G401 (cell line): ENCODE measurements around the gene SORL1-AS1.
"Not testable (repeated sequence)": the region's sequence is repeated elsewhere in the genome, so short reads cannot be mapped to it uniquely, and the experiment has no call there.

Experiments
- DNase-seq: peaks from one replicate; pipeline ENCODE4 v3.0.0-alpha.2; 2015; ENCODE audit warnings: low spot score
- in situ Hi-C: cut with HindIII; loops from 2 replicates; pipeline ENCODE4 v1.10.0; 2016; ENCODE audit warnings: low sequenced_read_pairs, mixed read lengths

Gene SORL1-AS1

GRCh38 chr11:121452609-121453150 lies at the start of gene SORL1-AS1:
Gene SORL1-AS1 (minus strand): TSS chr11:121452967.
- DNase-seq: peak; percentile 56
- in situ Hi-C loops: no loop called here

GRCh38 chr11:121500717-121501116 lies 48.0 kb upstream of the SORL1-AS1 start:
- no peak for DNase-seq
- in situ Hi-C loops: no loop called here

DNA sequence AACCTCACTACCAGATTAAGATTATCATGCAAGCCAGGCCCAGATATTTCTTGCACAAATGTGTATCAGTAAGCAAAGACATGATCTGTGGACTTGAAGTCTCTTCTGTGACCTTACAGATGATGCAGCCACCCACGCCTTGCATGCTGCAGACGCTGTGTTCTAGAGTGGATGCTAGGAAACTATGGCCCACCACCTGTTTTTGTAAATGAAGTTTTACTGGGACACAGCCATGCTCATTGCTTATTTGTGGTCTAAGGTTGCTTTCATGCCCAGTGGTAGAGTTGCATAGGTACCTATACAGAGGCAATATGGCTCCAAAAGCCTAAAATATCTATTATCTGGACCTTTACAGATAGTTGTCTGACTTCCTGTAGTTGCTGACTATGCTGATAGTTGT lies 47.5 kb upstream of the SORL1-AS1 start:
- in situ Hi-C loops: no loop called here
- DNase-seq: no peak

DNA sequence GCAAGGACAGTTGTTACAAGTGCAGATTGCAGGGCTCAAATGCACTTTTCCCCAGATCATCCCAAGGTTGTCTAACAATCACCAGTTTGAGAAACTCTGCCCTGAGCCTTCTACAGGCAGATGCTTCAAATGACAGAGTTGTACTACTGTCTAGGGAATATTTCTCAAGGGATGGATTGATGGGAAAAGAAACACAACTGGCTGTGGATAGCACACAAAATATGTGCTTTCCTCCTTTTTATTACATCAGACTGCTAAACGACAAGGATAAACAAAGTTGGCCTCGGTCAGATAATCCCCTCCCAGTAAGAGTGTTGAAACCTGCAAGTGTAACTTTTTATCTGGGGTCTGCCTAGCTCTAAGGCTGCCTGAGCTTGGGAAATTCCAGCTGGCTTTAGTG lies 46.6 kb upstream of the SORL1-AS1 start:
- no peak for DNase-seq
- in situ Hi-C loops: no loop called here

DNA sequence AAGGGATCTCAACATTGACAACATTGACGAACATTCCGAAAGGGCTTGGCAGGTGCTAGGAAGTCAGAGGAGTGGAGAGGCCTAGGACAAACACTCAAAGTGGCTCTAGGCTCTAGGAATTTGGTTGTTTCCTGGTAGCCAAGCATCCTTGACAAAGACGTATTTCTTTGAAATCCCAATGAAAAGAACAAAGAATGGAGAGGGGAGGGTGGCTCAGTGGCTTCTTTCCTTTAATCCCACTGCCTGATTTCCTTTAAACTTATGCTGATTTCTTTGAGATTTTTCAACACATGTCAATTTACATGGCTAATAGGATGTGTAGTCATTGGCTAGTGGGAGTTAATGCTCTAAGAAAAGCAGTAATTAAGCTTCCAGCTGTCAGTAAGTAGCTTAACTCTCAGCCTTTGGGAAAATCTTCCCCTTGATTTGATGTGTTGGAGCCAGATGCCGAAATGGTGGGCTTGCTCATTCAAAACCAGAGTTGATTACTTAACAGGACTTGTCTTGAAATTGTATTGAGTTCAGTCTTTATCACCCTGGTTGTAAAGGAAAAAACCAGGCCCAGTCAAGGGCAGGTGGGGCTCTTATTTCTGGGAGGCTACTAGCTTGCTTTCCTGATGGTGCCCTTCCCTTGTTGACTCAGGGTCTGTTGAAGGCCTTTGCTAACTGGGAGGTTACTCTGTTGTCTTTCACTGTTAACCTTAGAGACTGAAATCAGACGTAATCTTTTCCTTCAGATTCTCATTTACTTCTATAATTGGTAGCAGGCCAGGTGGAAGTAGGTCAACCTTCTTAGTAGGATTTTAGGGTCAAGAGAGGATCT lies 44.6 kb upstream of the SORL1-AS1 start:
- in situ Hi-C loops: no loop called here
- no peak for DNase-seq

GRCh38 chr11:121494355-121495099 lies 41.8 kb upstream of the SORL1-AS1 start:
- no peak for DNase-seq
- in situ Hi-C loops: no loop called here

- in situ Hi-C loops: no loop called here
- no peak for DNase-seq
Observed at GRCh38 chr11:121489823-121490222, 37.1 kb upstream of the SORL1-AS1 start.

GRCh38 chr11:121488641-121489040 lies 35.9 kb upstream of the SORL1-AS1 start:
- in situ Hi-C loops: no loop called here
- DNase-seq: no peak

DNA sequence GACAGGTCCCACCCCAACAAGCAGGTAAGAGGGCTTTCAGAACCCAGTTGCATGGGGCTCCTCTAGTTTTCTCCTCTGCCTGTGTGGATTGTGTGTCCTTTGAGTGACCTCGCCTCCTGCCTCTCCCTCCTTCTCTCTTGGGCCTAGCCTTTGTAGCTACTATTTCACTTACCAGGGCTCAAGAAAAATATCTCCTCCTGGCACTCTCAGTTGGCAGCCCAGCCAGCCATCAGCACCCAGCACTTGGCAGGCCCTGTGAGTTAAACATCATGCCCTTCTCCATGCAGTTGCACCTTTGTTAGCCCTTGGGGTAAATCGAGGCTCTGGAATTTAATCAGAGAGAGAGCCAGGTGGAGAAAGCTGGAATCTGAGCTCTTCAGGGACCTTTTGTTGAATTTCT lies 35.4 kb upstream of the SORL1-AS1 start:
- DNase-seq: no peak
- in situ Hi-C loops: no loop called here

GRCh38 chr11:121487191-121487590 lies 34.4 kb upstream of the SORL1-AS1 start:
- DNase-seq: no peak
- in situ Hi-C loops: no loop called here

GRCh38 chr11:121486054-121486453 lies 33.3 kb upstream of the SORL1-AS1 start:
- in situ Hi-C loops: no loop called here
- DNase-seq: no peak

- in situ Hi-C loops: no loop called here
Observed at GRCh38 chr11:121485216-121485615, 32.4 kb upstream of the SORL1-AS1 start.

DNA sequence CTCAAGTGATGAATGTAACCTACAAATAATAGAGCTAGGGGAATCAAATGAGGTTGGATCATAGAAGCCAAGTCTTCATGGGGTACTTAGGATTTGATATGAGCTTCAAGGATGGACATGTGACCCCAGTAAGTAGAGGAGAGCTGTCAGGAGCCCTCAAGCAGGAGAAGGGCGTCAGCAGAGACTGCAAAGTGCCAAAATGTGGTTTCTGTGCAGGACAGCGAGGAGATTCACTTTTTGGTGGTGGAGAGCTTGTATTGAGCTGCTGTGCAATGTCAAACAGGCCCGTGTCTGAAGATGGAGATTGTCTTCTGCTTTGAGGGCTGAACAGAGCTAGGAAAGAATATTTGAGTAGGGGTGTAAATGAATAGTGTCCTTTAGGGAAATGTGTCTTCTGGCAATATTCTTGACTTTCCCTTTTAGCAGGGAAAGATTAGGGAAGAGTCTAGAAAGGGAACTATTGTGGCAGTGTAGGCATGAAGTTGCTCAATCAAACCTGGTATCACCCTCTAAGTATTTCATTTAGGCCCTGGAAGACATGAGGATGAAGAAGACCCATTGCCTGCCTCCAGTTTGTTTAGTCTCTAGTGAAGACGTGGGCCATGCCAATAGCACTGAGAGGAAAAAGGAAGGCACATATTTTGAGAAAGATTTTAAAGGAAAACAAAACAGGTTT lies 31.2 kb upstream of the SORL1-AS1 start:
- DNase-seq: no peak
- in situ Hi-C loops: no loop called here

More at GRCh38 chr11:121485216-121485615, 32.4 kb upstream of the SORL1-AS1 start:
- DNase-seq: no peak

- in situ Hi-C loops: no loop called here
- DNase-seq: no peak
Observed at GRCh38 chr11:121482231-121483129, 29.7 kb upstream of the SORL1-AS1 start.

DNA sequence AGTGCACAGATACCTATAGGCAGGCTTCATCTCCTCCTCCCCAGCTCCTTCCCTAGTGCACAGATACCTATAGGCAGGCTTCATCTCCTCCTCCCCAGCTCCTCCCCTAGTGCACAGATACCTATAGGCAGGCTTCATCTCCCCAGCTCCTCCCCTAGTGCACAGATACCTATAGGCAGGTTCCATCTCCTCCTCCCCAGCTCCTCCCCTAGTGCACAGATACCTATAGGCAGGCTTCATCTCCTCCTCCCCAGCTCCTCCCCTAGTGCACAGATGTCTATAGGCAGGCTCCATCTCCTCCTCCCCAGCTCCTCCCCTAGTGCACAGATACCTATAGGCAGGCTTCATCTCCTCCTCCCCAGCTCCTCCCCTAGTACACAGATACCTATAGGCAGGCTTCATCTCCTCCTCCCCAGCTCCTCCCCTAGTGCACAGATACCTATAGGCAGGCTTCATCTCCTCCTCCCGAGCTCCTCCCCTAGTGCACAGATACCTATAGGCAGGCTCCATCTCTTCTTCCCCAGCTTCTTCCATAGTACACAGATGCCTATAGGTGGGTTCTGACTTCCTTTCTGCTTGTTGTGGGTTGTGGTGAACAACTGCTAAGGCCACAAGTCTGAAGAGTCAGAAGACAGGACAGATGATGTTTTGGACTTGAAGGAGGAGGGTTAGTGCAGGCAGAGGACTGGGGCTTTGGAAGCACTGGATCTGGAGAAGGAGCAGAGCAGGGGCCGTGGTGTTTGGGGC lies 28.9 kb upstream of the SORL1-AS1 start:
- in situ Hi-C loops, DNase-seq: not testable (repeated sequence)

DNA sequence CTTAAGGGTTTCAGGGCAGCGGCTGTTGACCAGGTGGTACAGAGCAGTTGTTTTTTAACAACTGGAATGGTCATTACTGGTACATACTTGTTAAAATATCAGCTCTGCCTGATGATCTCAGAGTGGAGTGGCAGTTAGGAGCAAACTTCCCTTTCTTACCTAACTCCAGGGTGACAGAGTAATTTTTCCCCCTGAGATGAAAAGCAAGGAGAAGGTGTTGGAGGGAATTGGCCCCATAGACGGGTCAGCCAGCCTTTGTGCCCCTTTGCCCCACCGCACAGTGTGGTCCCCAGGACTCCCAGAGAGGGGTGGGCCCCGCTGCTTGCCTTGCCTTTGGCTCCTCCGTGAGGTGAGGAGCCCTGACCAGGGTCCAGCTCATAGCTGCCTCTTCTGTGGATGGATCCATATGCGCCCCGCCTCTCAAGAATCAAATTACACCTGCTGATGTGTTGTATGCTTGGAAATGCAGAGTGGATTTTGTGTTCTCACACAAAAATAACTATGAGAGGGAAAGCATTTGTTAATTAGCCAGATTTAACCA lies 27.0 kb upstream of the SORL1-AS1 start:
- in situ Hi-C loops: no loop called here
- DNase-seq: no peak

GRCh38 chr11:121478895-121479697 lies 26.3 kb upstream of the SORL1-AS1 start:
- in situ Hi-C loops: no loop called here
- no peak for DNase-seq
